ENCODE data around the gene GPRC5D. TPM values are rescaled to one million over a fixed set of nuclear protein-coding genes. Genes with fewer than 3 reads are reported as not detected.
A peak's percentile ranks its signal among the peaks of the same experiment; 100 is the strongest.

The GPRC5D gene
- total RNA-seq, 1 experiment from 2014 or later: not detected

DNA sequence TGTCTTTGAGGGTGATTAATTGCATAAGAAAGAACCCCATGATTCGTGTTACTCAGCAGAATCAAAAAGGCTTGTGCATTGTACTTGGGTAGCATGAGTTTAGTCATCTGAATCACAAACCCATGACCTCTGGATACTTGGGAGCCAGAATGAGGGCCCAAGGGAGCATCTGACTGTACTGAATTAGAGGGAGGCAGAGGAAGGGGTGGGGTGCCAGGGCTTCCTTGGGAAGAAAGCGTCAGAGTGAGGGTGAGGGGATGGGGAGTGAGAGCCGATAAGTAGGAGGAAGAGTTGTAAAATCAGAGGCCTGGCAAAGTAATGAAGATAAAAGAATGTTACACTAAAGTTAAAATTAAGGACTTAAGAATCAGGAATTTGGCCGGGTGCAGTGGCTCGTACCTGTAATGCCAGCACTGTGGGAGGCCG is 29.8 kb downstream of the GPRC5D start:
- DNase-seq (ENCODE audit: low read depth, low spot score): peak; percentile 96
- in situ Hi-C loops (cut with HindIII; ENCODE audit: low pct_unique_long_range_greater_than_20kb, low sequenced_read_pairs): no loop called here

DNA sequence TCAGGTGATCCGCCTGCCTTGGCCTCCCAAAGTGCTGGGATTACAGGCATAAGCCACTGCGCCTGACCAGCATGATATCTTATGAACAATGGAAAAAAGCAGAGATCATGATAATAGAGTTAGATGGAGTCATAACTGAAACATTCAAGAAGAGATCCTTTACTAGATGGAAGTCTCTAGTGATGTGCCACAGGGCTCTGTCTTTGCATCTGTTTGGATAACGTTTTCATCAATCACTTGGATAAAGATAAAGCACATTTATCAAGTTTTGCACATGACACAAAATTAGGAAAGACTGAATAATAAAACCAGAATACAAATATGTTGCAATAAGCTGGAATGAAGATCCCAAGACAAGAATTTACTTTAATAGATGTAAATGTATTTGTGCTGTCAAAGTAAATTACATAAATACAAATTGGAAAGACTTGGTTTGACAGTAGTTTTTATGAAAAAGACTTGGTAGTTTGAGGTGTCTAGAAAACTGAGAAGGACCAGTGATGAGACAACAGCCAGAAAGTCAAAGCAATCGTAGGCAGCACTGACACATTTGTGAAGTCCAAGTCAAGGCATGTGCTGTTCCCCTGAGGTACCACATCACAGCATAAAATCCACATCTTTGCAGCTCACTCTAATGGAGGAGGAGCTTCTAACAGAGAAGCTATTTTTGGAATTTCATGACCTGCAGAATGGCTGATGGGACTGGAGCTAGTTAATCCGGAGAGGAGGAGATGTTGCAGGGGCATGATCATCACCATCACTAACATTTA is 32.1 kb downstream of the GPRC5D start:
- in situ Hi-C loops (cut with HindIII; ENCODE audit: low pct_unique_long_range_greater_than_20kb, low sequenced_read_pairs): no loop called here
- DNase-seq (ENCODE audit: low read depth, low spot score): no peak

DNA sequence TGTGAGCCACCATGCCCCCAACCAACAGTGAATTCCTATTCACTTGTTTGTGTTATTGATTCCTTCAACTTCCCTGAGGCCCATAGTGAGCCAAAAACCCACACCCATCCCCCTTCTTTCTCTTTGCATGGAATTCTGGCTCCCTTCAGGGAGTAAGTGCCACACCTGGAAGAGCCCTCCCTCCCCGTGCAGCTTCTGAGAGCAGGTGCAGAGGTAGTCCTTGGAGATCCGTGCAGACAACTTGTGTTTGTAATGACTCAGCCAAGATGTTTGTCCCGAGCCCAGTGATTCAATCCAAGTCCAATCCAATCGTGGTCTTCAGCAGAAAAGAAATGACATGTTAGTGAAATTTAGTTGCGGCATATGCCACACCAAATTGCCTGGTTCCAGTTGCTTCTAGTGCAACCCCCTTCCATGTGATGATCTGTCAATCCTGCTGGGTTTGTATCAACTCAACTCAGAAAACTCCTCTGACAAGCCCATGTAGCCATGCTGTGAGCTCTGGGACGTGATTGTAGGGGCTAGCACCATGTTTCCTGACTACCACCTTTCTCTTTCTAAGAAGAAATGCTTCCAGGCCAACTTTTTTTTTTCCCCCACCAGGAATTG is 33.1 kb downstream of the GPRC5D start:
- DNase-seq (ENCODE audit: low read depth, low spot score): no peak
- in situ Hi-C loops (cut with HindIII; ENCODE audit: low pct_unique_long_range_greater_than_20kb, low sequenced_read_pairs): no loop called here

DNA sequence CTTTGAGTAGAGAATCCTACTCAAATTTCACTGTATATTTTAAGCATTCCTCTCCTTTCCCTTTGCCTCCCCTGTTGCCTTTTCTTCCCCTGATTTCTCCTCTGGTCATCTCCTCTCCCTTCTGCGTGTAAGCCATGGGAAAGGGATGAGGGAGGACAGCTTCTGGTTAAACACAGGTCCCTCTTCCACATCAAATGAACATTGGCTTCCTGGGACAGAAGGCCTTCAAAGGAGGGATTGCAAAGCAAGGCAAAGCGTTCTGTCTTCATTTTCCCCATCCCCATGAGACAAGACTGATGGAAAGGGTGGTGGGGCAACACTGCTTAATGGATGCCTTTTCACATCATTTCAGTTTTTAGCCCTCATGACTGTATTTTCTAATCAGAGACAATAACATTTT is 34.5 kb downstream of the GPRC5D start:
- in situ Hi-C loops (cut with HindIII; ENCODE audit: low pct_unique_long_range_greater_than_20kb, low sequenced_read_pairs): no loop called here
- no peak for DNase-seq (ENCODE audit: low read depth, low spot score)

DNA sequence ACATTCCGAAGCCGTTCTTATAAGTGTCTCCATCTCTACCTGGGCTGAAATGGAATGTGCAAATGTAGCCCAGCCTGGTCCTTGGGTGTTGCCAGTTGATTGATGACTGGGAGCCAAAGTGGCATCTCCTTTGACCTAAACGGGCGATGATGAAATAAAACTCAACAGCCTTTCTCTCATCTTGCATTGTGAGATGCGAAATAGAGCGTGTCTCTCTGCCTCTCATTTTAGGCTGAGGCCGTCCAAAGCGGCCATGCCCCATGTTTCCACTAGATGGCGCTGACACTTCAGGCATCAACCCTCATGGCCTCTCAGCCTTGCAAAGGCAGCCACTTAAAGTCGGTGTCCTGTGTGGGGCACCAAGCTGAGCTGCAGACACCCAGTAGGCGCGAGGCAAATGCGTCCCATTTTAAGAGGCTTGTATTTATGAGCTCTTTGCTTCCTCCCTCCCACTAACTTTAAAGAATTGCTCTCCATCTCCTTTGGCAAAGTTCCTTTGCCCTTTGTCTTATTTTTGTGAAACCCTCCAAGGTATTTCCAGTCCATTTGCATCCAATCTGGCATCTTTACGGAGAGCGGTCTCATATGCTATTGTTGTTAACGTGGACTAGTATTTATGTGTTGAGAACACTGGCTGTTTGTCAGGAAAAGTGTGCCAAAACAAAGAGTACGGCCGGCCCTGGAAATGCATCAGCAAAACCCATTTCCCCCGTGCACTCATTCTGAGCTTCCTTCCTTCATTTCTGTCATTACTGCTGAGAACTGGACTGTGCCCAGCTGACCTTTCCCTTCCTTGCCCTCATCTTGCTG is 35.6 kb downstream of the GPRC5D start:
- in situ Hi-C loops (cut with HindIII; ENCODE audit: low pct_unique_long_range_greater_than_20kb, low sequenced_read_pairs): no loop called here
- DNase-seq (ENCODE audit: low read depth, low spot score): peak; percentile 90

DNA sequence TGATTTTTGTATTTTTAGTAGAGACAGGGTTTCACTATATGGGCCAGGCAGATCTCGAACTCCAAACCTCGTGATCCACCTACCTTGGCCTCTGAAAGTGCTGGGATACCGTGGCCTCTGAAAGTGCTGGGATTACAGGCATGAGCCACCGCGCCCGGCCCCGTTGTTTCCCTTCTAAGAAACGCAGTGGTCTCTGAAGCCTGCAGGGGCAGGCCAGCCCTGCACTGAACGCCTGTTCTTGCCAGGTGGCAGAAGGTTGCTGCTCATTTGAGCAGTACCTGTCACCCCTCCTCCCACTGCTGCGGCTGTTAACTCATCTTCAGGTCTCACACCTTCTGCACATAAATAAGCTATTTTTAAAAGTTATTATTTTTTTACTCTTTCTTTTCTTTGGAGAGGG is 36.3 kb downstream of the GPRC5D start:
- in situ Hi-C loops (cut with HindIII; ENCODE audit: low pct_unique_long_range_greater_than_20kb, low sequenced_read_pairs): no loop called here
- no peak for DNase-seq (ENCODE audit: low read depth, low spot score)

DNA sequence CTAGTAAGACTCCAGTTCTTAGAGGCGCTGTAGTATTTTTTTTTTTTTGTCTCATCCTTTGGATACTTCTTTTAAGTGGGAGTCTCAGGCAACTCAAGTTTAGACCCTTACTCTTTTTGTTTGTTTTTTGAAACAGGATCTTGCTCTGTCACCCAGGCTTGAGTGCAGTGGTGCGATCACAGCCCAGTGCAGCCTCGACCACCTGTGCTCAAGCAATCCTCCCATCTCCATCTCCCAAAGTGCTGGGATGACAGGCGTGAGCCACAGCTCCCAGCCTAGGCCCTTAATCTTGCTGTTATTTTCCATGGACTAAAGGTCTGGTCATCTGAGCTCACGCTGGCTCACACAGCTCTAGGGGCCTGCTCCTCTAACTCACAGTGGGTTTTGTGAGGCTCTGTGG is 39.3 kb downstream of the GPRC5D start:
- no peak for DNase-seq (ENCODE audit: low read depth, low spot score)
- in situ Hi-C loops (cut with HindIII; ENCODE audit: low pct_unique_long_range_greater_than_20kb, low sequenced_read_pairs): no loop called here

DNA sequence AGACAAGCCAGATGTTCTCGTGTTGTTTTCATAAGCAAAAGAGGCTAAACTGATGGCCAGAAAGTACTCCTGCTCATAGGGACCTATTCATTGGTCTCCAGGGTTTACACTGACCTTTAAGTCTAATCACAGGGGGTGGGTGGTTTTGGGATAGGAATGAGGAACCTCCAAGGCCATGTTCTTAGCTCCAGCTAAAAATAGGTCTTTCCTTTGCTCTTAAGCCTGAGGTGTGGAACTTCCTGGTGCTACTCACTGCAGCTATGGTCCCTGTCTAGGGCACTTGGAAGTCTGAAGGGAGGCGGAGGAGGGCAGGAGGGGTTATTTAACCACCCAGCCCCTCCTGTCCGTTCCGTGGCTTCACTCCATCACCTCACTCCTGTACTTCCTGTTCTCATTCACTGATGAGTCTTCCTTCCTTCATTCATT is 42.0 kb downstream of the GPRC5D start:
- DNase-seq (ENCODE audit: low read depth, low spot score): peak; percentile 75
- in situ Hi-C loops (cut with HindIII; ENCODE audit: low pct_unique_long_range_greater_than_20kb, low sequenced_read_pairs): no loop called here

DNA sequence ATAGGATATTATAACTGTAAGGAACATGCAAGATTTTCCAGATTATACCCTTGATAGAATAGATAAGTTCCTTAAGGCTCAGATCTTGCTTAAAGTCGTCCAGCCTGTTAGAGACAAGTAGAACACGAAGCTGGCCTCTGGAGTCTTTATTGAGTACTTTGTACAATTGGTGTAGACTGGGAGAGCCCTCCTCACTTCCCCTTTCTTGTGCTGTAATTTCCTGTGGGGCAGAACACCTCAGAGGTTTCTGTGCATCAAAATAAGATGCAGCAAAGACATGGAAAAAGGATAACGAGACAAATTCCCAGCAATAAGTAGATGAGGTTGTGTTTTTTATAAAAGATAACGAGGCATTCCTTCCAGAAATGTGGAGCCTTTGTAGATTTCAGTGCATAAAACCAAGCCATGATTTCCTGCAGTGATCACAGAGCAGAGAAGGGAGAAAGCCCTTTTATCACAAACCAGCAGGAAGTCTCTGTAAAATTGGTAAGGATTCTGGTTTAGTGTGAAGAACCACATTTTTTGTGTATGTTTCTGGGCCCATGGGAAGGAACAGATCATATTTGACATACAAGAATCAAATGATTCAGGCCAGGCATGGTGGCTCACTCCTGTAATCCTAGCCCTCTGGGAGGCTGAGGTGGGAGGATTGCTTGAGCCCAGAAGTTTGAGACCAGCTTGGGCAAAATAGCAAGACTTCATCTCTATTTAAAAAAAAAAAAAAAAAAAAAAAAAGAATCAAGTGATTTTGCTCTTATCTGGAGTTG is 42.6 kb downstream of the GPRC5D start:
- no peak for DNase-seq (ENCODE audit: low read depth, low spot score)
- in situ Hi-C loops (cut with HindIII; ENCODE audit: low pct_unique_long_range_greater_than_20kb, low sequenced_read_pairs): no loop called here

DNA sequence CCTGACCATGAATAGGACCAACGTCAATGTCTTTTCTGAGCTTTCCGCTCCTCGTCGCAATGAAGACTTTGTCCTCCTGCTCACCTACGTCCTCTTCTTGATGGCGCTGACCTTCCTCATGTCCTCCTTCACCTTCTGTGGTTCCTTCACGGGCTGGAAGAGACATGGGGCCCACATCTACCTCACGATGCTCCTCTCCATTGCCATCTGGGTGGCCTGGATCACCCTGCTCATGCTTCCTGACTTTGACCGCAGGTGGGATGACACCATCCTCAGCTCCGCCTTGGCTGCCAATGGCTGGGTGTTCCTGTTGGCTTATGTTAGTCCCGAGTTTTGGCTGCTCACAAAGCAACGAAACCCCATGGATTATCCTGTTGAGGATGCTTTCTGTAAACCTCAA is 43.3 kb downstream of the GPRC5D start:
- in situ Hi-C loops (cut with HindIII; ENCODE audit: low pct_unique_long_range_greater_than_20kb, low sequenced_read_pairs): no loop called here
- no peak for DNase-seq (ENCODE audit: low read depth, low spot score)

DNA sequence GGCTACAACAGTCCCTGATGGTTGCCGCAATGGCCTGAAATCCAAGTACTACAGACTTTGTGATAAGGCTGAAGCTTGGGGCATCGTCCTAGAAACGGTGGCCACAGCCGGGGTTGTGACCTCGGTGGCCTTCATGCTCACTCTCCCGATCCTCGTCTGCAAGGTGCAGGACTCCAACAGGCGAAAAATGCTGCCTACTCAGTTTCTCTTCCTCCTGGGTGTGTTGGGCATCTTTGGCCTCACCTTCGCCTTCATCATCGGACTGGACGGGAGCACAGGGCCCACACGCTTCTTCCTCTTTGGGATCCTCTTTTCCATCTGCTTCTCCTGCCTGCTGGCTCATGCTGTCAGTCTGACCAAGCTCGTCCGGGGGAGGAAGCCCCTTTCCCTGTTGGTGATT is 43.7 kb downstream of the GPRC5D start:
- in situ Hi-C loops (cut with HindIII; ENCODE audit: low pct_unique_long_range_greater_than_20kb, low sequenced_read_pairs): no loop called here
- no peak for DNase-seq (ENCODE audit: low read depth, low spot score)

DNA sequence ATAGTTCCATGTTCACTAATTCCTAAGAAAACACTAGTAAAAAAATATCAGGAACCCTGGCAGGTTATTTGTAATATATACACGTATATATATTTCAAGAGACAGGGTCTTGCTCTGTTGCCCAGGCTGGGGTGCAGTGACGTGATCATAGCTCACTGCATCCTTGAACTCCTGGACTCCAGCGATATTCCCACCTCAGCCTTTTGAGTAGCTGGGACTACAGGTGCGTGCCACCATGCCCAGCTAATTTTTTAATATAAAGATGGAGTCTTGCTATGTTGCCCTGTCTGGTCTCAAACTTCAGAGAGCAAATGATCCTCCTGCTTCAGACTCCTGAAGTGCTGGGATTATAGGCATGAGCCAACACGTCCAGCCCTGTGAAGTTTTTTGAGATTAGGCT is 44.4 kb downstream of the GPRC5D start:
- in situ Hi-C loops (cut with HindIII; ENCODE audit: low pct_unique_long_range_greater_than_20kb, low sequenced_read_pairs): no loop called here
- no peak for DNase-seq (ENCODE audit: low read depth, low spot score)

DNA sequence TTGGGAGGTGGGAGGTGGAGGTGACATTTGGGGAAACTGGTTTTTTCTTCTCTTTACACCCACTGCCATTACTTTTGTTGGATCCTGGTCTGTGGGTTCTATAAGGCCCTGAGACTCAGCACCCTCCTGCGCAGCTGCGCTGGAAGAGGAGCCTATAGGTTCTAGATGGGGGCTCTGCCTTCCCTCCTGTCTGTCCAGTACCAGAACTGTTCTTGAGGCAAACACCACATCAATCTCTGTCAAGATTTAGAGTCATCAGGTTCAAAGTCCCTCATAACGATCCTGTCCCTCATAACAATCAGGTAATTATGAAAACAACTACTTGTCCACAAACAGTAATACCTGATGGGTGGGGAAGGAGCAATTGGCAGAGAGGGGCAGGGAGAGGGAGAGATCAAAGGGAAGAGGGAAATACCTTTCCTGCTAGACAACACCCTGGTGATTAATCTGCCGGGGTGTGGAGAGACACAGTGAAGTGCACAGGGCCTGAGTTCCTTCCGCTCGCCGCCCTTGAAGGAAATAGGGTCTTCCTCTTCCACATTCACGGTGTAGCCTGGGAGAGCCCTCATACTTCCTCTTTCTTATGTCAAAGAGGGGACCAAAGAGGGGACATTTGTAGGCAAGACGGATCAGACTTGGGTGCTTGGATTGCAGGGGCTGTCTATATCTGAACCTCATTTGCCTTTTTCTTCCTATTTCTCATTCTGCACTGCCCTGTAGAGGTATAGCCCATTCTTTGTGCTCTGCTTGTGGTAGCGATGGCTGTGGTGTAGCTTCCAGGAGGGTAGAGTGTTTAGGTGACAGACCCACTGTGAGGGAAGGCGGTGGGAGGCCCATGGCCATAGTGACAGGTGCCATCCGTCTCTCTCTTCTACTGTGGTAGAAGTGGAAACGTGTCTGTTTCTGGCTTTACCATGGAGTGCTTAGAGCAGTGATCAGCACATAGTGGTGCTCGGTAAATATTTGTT is 48.0 kb downstream of the GPRC5D start:
- no peak for DNase-seq (ENCODE audit: low read depth, low spot score)
- in situ Hi-C loops (cut with HindIII; ENCODE audit: low pct_unique_long_range_greater_than_20kb, low sequenced_read_pairs): no loop called here

DNA sequence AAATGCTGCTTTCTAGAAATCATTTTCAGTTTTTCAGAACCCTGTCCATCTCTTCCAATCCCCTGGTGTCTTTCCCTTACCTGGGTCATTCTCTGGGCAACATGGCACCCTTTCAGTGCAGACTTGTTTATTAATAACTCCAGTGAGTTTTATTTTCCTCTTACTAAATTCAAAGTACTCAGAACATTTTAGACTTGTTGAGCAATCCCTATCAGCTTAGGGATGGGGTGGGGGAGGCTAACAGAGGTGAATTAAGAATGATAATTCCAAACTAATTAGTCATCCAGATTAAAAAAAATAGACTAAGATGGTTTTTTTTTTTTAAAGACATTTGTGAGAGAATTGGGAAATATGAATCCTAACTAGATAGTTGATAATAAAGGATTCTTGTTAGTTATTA is 49.9 kb downstream of the GPRC5D start:
- no peak for DNase-seq (ENCODE audit: low read depth, low spot score)
- in situ Hi-C loops (cut with HindIII; ENCODE audit: low pct_unique_long_range_greater_than_20kb, low sequenced_read_pairs): no loop called here

DNA sequence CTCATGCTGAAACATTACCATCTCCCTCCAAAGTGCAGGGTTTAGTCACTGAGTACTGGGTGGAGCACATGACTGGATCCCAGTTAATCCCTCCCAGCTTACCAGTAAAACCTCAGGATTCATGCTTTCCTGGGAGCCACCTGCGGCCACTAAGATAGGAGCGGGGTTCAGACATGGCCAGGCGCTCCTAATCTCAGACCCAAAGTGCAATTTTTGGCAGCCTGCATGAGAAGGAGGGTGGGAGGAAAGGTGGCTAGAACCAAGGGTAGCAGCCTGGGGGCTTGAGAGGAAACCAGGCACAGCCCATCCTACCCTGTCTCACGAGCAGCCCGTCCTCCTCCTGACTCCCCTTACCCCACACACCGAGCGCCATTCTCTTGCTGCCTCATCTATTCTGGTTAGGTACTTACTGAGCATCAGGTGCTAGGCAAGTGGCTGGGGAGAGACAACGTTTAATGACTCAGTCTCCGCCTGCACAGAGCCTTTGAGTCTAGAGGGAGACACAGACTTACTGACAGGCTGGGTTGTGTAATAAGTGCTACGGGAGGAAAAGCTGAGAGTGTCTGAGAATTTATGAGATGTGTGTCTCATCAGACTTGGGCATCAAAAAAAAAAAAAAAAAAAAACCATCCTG is 50.7 kb downstream of the GPRC5D start:
- in situ Hi-C loops (cut with HindIII; ENCODE audit: low pct_unique_long_range_greater_than_20kb, low sequenced_read_pairs): no loop called here
- peak; percentile 77 for DNase-seq (ENCODE audit: low read depth, low spot score)

DNA sequence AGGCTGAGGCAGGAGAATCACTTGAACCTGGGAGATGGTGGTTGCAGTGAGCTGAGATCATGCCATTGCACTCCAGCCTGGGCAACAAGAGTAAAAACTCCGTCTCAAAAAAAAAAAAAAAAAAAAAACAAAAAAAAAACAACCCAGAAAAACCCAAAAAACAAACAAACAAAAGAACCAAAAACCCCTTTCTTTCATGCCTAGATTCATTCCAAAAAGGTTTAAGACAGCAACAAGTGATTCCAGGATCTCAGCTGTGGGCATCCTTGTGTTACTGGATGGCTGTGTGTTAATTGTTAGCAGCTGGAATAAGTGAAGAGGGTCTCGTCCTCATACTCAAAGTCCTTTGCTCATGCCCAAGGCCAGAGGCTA is 51.2 kb downstream of the GPRC5D start:
- in situ Hi-C loops (cut with HindIII; ENCODE audit: low pct_unique_long_range_greater_than_20kb, low sequenced_read_pairs): no loop called here
- no peak for DNase-seq (ENCODE audit: low read depth, low spot score)
